HG03159 (cell line): Measurements from ENCODE around the gene TRIM7.
"Not testable (repeated sequence)": the region's sequence is repeated elsewhere in the genome, so short reads cannot be mapped to it uniquely, and the experiment has no call there.

Experiments
- ATAC-seq: cut with Tn5 transposase; IDR thresholded peaks from one replicate; pipeline ENCODE4 v1.9.1; 2021; ENCODE audit warnings: mild to moderate bottlenecking, moderate library complexity; ENCODE audit not compliant: unreplicated experiment

The TRIM7 gene

DNA sequence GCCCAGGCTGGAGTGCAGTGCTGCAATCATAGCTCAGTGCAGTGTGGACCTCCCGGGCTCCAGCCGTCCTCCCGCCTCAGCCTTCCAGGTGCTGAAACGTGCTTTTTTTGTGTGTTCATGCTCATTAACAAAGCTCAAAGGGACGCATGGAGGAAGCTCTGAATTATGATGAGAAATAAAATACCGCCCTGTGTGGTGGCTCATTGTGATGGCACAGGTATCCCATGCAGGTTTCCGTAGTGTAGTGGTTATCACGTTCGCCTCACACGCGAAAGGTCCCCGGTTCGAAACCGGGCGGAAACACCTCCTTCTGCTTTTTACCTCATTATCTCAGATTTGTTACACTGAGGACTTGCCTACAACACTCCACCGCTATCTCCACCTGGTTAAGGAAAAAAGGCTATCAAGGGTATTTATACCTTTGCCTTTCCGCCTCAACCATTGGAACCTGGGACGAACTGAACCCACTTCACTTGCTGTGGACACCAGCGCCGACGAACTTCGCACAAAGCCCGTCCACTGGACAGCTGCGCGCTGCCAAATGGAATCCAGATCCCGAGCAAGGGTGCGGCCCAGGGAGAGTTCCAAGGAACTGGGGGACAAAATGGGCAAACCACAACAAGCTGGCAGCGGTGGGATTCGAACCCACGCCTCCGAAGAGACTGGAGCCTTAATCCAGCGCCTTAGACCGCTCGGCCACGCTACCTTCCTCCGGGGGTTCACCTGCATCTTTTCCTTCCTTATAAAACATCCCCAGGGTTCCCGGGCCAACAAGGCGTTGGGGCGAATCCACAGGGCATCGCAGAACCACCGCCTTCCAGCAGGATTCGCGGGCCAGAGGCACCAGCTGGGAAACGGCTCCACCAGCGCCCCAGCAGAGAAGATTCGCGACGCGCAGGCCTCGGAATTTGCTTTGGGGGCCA is 31.3 kb downstream of the TRIM7 start:
- peak; percentile 44 for ATAC-seq

GRCh38 chr5:181173027-181173419 is 32.0 kb downstream of the TRIM7 start:
- ATAC-seq, result peak; percentile 26

GRCh38 chr5:181171782-181172181 is 33.2 kb downstream of the TRIM7 start:
- no peak for ATAC-seq

DNA sequence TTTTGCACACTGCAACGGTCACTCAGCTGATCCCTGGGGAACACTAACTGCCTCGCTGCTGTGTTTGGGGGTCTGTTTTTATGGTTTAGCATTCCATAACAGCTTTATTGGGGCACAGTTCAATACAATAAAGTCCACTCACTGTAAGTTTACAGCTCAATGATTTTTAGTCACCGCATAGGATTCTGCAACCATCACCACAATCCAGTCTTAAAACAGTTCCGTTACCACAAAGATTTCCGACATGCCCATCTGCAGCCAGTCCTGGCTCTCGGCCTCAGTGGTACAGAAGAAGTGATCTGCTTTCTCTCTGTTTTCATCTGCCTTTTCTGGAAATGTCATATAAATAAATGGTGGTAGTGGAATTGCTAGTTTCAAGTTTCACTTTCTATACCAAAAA is 34.0 kb downstream of the TRIM7 start:
- ATAC-seq, result no peak

- no peak for ATAC-seq
Measured at GRCh38 chr5:181170237-181170825, 34.7 kb downstream of the TRIM7 start.

GRCh38 chr5:181169459-181170236 is 35.3 kb downstream of the TRIM7 start:
- ATAC-seq, result peak; percentile 36

- no peak for ATAC-seq
Measured at GRCh38 chr5:181168595-181169118, 36.3 kb downstream of the TRIM7 start.

- no peak for ATAC-seq
Measured at GRCh38 chr5:181167814-181168488, 37.0 kb downstream of the TRIM7 start.

GRCh38 chr5:181166812-181167733 is 37.9 kb downstream of the TRIM7 start:
- ATAC-seq, result no peak

- no peak for ATAC-seq
Measured at GRCh38 chr5:181164076-181164952, 40.7 kb downstream of the TRIM7 start.

DNA sequence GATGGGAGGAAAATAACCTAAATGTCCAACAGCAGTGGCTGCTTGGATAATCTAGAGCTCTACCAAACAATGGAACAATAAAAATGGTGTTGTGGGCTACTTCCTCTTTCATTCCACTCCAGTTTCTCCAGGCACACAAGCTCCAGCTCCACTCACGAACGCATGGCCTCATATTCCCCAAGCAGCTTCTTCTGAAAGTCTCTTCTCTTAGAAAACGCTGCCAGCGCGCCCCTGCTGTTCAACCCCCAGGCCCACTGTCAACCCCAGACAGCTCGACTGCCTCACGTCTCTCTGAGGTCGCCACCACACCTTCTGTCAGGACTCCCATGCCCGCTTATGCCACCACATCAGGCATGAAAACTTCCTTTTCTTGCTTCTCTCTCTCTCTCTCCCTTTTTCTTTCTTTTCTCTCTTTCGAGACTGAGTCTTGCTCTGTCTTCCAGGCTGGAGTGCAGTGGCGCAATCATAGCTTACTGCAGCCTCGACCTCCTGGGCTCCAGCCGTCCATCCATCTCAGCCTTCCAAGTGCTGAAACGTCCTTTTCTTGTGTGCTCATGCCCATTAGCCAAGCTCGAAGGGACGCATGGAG is 41.4 kb downstream of the TRIM7 start:
- no peak for ATAC-seq

- no peak for ATAC-seq
Measured at GRCh38 chr5:181161534-181162175, 43.3 kb downstream of the TRIM7 start.

- ATAC-seq, result not testable (repeated sequence)
Measured at GRCh38 chr5:181160755-181161533, 44.1 kb downstream of the TRIM7 start.

GRCh38 chr5:181160152-181160754 is 44.7 kb downstream of the TRIM7 start:
- ATAC-seq, result peak; percentile 53

DNA sequence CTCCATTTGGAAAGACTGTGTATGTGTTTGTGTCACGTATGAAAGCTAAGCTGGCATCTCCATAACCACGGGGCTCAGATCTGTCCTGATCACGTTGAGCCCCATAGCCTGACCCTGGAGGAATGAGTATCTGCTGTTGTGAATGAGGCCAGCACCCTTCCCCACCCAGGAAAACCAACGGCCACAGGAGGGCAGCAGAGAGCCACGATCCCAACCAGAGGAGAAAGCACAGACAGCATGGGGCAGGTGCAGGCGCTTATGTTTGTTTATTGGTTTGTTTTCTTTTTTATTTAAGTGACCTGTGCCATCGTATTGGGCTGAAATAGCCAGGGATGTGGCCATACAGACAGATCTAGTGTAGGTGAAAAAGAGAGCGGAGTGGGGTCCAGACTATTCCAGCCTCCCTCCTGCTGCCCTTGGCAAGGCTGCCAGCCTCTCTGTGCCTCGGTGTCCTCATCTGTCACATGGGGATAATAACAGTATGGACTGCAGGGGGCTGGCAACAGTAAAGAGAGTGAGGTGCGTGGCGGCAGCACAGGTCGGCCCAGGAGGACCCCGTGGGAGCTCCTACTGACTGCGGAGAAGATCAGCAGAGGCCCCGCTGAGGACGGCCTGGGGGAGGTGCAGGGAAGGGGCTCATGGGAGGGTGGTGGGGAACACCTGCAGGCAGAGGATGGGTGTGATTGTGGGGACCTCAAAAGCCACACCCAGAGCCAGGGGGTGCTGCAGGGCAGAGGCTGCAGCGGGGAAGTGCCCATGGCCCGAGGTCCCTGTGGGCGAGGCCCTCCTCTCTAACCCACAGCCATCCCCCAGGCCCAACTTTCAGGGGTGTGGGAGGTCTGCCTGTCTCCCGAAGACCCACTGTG is 45.5 kb downstream of the TRIM7 start:
- peak; percentile 77 for ATAC-seq

GRCh38 chr5:181158869-181159268 is 46.1 kb downstream of the TRIM7 start:
- ATAC-seq, result no peak
